HG03064 (cell line): ENCODE results near the gene GPC3.

Experiments used
- ATAC-seq: cut with Tn5 transposase; IDR thresholded peaks from one replicate; pipeline ENCODE4 v1.9.1; 2021; ENCODE audit warnings: low read depth; ENCODE audit not compliant: unreplicated experiment

Gene GPC3

GRCh38 chrX:133933316-133933715 lies 52.1 kb downstream of the GPC3 start:
- ATAC-seq, result no peak

GRCh38 chrX:133929836-133930464 lies 55.4 kb downstream of the GPC3 start:
- no peak for ATAC-seq

- ATAC-seq, result no peak
Observed at GRCh38 chrX:133928365-133928764, 57.0 kb downstream of the GPC3 start.

GRCh38 chrX:133926809-133927208 lies 58.6 kb downstream of the GPC3 start:
- ATAC-seq, result no peak

- ATAC-seq, result no peak
Observed at GRCh38 chrX:133926099-133926498, 59.3 kb downstream of the GPC3 start.

- ATAC-seq, result no peak
Observed at GRCh38 chrX:133924548-133924947, 60.8 kb downstream of the GPC3 start.

- no peak for ATAC-seq
Observed at GRCh38 chrX:133923548-133923947, 61.8 kb downstream of the GPC3 start.

GRCh38 chrX:133923113-133923512 lies 62.3 kb downstream of the GPC3 start:
- no peak for ATAC-seq

- no peak for ATAC-seq
Observed at GRCh38 chrX:133922390-133922771, 63.0 kb downstream of the GPC3 start.

GRCh38 chrX:133921764-133922389 lies 63.5 kb downstream of the GPC3 start:
- no peak for ATAC-seq

- ATAC-seq, result no peak
Observed at GRCh38 chrX:133921086-133921485, 64.3 kb downstream of the GPC3 start.

GRCh38 chrX:133918361-133918771 lies 67.0 kb downstream of the GPC3 start:
- ATAC-seq, result no peak

- no peak for ATAC-seq
Observed at GRCh38 chrX:133916984-133917722, 68.2 kb downstream of the GPC3 start.

GRCh38 chrX:133913658-133914388 lies 71.6 kb downstream of the GPC3 start:
- no peak for ATAC-seq

- ATAC-seq, result no peak
Observed at GRCh38 chrX:133913009-133913408, 72.4 kb downstream of the GPC3 start.

- no peak for ATAC-seq
Observed at GRCh38 chrX:133911825-133912495, 73.4 kb downstream of the GPC3 start.

GRCh38 chrX:133910539-133910938 lies 74.9 kb downstream of the GPC3 start:
- ATAC-seq, result no peak

- no peak for ATAC-seq
Observed at GRCh38 chrX:133909888-133910287, 75.5 kb downstream of the GPC3 start.

GRCh38 chrX:133908223-133908955 lies 77.0 kb downstream of the GPC3 start:
- no peak for ATAC-seq

- no peak for ATAC-seq
Observed at GRCh38 chrX:133907606-133908005, 77.8 kb downstream of the GPC3 start.
